NCI-H1105 (cell line): ENCODE measurements around the gene HERC2.
"Not testable (repeated sequence)": the region's sequence is repeated elsewhere in the genome, so short reads cannot be mapped to it uniquely, and the experiment has no call there.

ENCODE experiments used
- DNase-seq: peaks from one replicate; lab custom pipeline; 2025; lab: John Stamatoyannopoulos, UW

Gene HERC2

GRCh38 chr15:28221696-28222095 is 100.3 kb downstream of the HERC2 start:
- DNase-seq: not testable (repeated sequence)

GRCh38 chr15:28219116-28219515 is 102.9 kb downstream of the HERC2 start:
- no peak for DNase-seq

DNA sequence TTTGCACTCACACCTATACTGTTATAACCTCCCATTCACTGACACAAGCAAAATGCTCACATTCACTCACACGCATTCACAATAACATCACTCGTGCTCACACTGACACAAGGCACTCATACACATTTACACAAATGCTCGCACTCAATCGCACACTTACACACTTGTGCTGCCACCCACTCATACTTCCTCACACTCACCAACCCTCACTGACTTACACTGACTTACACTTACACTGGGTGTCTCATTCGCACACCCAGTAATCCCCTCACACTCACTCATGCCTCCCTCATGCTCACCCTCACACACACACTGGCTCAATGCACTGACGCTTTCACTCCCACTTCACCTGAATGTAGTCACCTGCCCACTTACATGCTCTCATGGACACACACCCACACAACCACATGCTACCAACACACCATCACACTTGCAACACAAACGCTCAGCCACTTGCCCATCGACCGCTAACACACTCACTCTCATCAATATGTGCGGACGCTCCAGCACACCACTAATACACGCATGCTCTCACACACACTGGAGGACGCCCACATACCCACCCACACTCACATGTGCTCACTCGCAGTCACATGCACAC is 104.9 kb downstream of the HERC2 start:
- not testable (repeated sequence) for DNase-seq

GRCh38 chr15:28215521-28215920 is 106.5 kb downstream of the HERC2 start:
- not testable (repeated sequence) for DNase-seq

DNA sequence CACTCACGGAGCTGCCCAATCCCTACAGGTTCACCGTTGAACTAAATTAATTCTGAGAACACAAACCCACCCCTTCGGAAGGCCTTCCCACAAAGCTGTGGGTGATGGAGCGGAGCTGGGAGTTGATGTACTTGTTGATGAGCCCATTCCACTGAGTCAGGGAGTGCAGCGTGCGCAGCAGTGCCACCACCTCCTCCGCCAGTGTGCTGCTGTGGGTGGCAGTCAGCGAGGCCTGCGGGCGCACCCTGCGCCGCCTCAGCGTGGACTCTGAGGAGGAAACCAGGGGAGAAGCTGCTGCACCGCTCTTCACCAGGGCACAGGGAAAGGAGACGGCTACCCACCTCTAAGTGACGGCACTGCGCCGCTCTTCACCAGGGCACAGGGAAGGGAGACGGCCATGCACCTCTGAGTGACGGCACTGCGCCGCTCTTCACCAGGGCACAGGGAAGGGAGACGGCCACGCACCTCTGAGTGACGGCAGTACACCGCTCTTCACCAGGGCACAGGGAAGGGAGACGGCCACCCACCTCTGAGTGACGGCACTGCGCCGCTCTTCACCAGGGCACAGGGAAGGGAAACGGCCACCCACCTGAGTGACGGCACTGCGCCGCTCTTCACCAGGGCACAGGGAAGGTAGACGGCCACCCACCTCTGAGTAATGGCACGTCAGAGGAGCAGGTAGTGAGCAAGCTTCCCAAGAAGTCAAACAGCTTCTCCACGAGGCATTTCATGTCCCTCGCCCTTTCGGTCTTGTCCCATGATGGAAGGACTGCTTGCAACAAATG is 107.8 kb downstream of the HERC2 start:
- DNase-seq: not testable (repeated sequence)

- DNase-seq: not testable (repeated sequence)
Measured at GRCh38 chr15:28213393-28213792, 108.6 kb downstream of the HERC2 start.

- no peak for DNase-seq
Measured at GRCh38 chr15:28208583-28208982, 113.4 kb downstream of the HERC2 start.

DNA sequence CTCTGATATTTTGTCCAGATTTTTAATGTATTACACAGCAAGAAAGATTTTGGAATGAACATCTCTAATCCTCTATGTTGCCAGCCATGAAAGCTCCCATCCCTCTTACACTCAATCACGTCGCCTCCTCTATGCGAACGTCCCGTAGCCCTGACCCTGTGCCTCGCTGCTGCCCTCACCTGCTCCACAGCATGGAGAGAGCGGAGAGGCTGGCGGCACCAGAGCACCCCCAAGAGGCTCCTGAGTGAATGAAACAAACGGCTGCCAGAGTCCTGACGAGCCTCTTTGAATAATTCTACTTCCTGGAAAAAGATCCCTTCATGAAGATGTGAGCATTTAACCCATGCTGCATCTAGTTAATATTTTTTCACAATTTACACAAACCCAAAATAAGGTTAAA is 116.3 kb downstream of the HERC2 start:
- DNase-seq: not testable (repeated sequence)

GRCh38 chr15:28203055-28203828 is 118.7 kb downstream of the HERC2 start:
- not testable (repeated sequence) for DNase-seq

DNA sequence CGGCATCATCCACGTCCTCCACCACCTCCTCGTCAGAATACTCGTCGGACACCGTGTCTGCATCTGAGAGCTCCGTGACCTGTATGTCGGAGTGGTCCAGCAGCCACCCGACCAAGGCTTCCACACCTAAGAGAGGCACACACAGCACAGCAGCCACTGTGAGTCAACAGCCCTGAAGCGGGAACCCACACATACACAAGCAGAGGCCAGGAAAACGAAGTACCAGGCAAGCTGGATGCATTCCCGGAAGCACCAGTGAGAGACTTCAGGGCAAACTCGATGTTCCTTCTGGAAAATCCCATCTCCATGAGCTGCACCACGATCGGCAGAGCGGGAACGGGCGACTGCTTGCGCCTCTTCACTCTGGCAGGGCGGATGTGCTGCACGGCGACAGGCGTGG is 119.9 kb downstream of the HERC2 start:
- DNase-seq: not testable (repeated sequence)

- DNase-seq: not testable (repeated sequence)
Measured at GRCh38 chr15:28198215-28198614, 123.8 kb downstream of the HERC2 start.

GRCh38 chr15:28197694-28198093 is 124.3 kb downstream of the HERC2 start:
- DNase-seq: not testable (repeated sequence)

GRCh38 chr15:28196581-28196980 is 125.4 kb downstream of the HERC2 start:
- not testable (repeated sequence) for DNase-seq

- DNase-seq: no peak
Measured at GRCh38 chr15:28192772-28193171, 129.2 kb downstream of the HERC2 start.

GRCh38 chr15:28191832-28192231 is 130.1 kb downstream of the HERC2 start:
- no peak for DNase-seq

DNA sequence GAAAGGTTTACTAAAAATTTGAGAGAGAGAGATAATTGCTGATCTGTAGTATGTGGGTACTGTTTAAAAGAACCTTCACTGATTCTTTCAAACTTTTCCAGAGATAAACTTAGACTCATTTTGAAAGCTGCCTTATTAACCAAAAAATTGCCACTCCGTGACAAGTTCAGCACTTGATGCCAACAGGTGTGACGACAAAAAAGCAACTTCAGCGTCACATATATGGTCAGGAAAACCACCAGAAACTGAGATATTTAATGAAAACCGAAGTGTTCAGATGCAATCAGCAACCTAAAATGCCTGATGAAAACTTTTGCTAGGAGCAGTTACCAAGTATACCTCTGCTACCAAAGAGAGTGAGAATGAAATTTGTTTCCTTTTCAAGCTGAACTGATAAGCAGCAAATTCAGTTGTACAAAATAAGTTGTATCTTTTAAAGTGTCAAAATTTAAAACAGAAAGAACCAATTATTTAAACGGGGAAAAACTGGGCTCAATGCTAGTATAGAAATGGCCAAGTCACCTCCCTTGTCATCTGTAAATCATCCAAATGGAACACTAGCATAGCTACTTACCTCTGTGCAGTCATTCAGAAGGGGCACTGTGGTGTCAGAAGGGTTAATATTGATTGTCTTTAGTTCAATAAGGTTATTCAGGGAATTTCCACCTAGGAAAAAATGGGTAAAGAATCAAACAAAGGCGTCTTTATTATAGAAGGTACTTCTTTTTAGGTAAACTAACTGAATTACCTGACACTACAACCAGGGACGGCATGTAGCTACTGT is 131.4 kb downstream of the HERC2 start:
- no peak for DNase-seq

GRCh38 chr15:28185148-28185895 is 136.7 kb downstream of the HERC2 start:
- DNase-seq: no peak

DNA sequence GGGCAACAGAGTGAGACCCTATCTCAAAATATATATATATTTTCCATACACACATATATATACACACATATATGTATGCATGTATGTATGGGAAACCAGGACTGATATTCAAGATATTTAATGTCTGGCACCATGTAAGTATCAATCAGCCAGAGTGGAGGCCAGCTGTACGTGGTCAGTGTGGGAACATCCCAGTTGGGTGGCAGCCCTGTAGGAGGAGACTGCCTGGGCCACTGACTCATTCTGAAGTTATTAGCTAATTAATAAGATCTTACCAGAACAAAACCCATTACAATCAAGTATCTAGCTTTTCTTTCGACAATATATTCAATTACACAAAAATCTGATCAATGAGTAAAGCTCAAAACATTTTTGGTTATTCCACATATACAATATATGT is 137.8 kb downstream of the HERC2 start:
- no peak for DNase-seq

DNA sequence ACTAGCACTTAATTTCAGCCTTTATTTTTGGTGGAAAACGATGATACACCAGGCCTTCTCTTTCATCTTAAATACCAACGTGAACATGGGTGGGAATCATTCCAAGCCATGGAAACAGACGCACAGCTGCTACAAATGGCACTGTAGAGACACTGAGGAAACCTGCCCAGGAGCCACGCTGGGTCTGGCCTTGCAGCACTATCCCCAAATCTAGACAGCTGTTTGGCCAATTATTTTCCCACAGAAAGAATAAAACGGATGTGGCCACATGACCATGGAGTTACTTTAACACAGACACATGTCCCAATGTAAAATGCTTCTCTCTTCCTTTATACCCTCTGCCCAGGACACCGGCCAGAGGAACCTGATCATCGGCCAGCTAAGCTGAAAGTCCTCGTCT is 139.2 kb downstream of the HERC2 start:
- no peak for DNase-seq

- DNase-seq: no peak
Measured at GRCh38 chr15:28182216-28182615, 139.8 kb downstream of the HERC2 start.

DNA sequence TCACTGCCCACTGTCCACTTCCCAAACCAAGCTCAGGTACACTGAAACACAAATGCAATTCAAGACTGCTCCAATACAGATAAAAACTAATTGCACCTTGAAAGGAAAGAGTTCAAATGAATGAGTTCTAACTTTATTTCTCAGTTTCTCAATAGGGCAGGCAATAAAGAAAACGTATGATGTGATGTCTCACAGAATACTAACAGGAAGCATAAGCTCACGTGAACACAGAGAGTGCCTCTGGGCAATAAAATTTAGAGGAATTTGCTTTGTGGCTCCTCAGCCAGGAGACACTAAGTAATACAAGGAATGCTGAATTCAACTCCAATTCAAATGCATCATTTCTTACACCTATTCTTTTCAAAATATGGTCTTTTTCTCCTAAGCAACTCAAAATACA is 140.6 kb downstream of the HERC2 start:
- no peak for DNase-seq
